Fibroblast of peridontal ligament (primary cell): ENCODE measurements around the gene HERC2.
"Not testable (repeated sequence)": the region's sequence is repeated elsewhere in the genome, so short reads cannot be mapped to it uniquely, and the experiment has no call there.

Experiments used
- DNase-seq: peaks from one replicate; pipeline ENCODE4 v3.0.0-alpha.2; 2010; ENCODE audit errors: extremely low read depth

Gene HERC2

GRCh38 chr15:28227303-28227702, 94.7 kb downstream of the HERC2 start:
- peak; percentile 20 for DNase-seq

- not testable (repeated sequence) for DNase-seq
Measured at GRCh38 chr15:28222612-28223011, 99.4 kb downstream of the HERC2 start.

- not testable (repeated sequence) for DNase-seq
Measured at GRCh38 chr15:28221696-28222095, 100.3 kb downstream of the HERC2 start.

- no peak for DNase-seq
Measured at GRCh38 chr15:28219116-28219515, 102.9 kb downstream of the HERC2 start.

- DNase-seq: not testable (repeated sequence)
Measured at GRCh38 chr15:28216946-28217546, 104.9 kb downstream of the HERC2 start.

- DNase-seq: not testable (repeated sequence)
Measured at GRCh38 chr15:28215521-28215920, 106.5 kb downstream of the HERC2 start.

GRCh38 chr15:28214006-28214790, 107.8 kb downstream of the HERC2 start:
- not testable (repeated sequence) for DNase-seq

GRCh38 chr15:28213393-28213792, 108.6 kb downstream of the HERC2 start:
- DNase-seq: not testable (repeated sequence)

- no peak for DNase-seq
Measured at GRCh38 chr15:28208583-28208982, 113.4 kb downstream of the HERC2 start.

GRCh38 chr15:28205640-28206039, 116.3 kb downstream of the HERC2 start:
- DNase-seq: not testable (repeated sequence)

- DNase-seq: not testable (repeated sequence)
Measured at GRCh38 chr15:28203055-28203828, 118.7 kb downstream of the HERC2 start.

- not testable (repeated sequence) for DNase-seq
Measured at GRCh38 chr15:28202124-28202523, 119.9 kb downstream of the HERC2 start.

- DNase-seq: not testable (repeated sequence)
Measured at GRCh38 chr15:28198215-28198614, 123.8 kb downstream of the HERC2 start.

GRCh38 chr15:28197694-28198093, 124.3 kb downstream of the HERC2 start:
- not testable (repeated sequence) for DNase-seq

- not testable (repeated sequence) for DNase-seq
Measured at GRCh38 chr15:28196581-28196980, 125.4 kb downstream of the HERC2 start.

GRCh38 chr15:28192772-28193171, 129.2 kb downstream of the HERC2 start:
- no peak for DNase-seq

GRCh38 chr15:28191832-28192231, 130.1 kb downstream of the HERC2 start:
- DNase-seq: peak; percentile 78

GRCh38 chr15:28190391-28191174, 131.4 kb downstream of the HERC2 start:
- DNase-seq: no peak

GRCh38 chr15:28185148-28185895, 136.7 kb downstream of the HERC2 start:
- DNase-seq: no peak

GRCh38 chr15:28184166-28184565, 137.8 kb downstream of the HERC2 start:
- peak; percentile 8 for DNase-seq

- no peak for DNase-seq
Measured at GRCh38 chr15:28182731-28183130, 139.2 kb downstream of the HERC2 start.
